GM12878 (cell line): ENCODE results near the gene CCDC80.

ENCODE experiments used
- EP300 ChIP-seq, 2 experiments: fragments of 150-350 bp in 1 of 2; IDR thresholded peaks; 2 replicates each; pipeline ENCODE4 v1.6.1; 2011 to 2012; ENCODE audit warnings: low read depth in 2 of 2, low read length in 2 of 2, borderline replicate concordance in 1 of 2, improper control_type of control experiment in 1 of 2, inconsistent platforms in 1 of 2; ENCODE audit not compliant: control insufficient read depth in 1 of 2
- KDM1A ChIP-seq: fragments of 200-600 bp; sonication (generic); IDR thresholded peaks from 2 replicates; pipeline ENCODE4 v1.6.1; 2016; ENCODE audit warnings: borderline replicate concordance
- POLR2A ChIP-seq: IDR thresholded peaks from 2 replicates; pipeline ENCODE4 v1.6.1; 2011; ENCODE audit warnings: low read depth, mild to moderate bottlenecking, low read length
- RBBP5 ChIP-seq: fragments of 200-600 bp; sonication (generic); conservative IDR thresholded peaks from 2 replicates; pipeline ENCODE4 v1.6.1; 2016
- ZNF24 ChIP-seq: fragments of 450-650 bp; IDR thresholded peaks from 2 replicates; pipeline ENCODE4 v1.6.1; 2017; ENCODE audit warnings: antibody characterized with exemption, mild to moderate bottlenecking
- TF ChIP-seq, protein P1 (sequence below): IDR thresholded peaks from 2 replicates; pipeline ENCODE4 v1.6.1; 2012; ENCODE audit warnings: low read depth, low read length, improper control_type of control experiment
- TF ChIP-seq, protein P2 (sequence below): IDR thresholded peaks from 2 replicates; pipeline ENCODE4 v1.6.1; 2011; ENCODE audit warnings: borderline replicate concordance, low read depth, mild to moderate bottlenecking, moderate library complexity, low read length; ENCODE audit not compliant: insufficient read depth, poor library complexity, severe bottlenecking
- TF ChIP-seq, protein P3 (sequence below), 3 experiments: IDR thresholded peaks in 2 of 3; conservative IDR thresholded peaks in 1 of 3; 2 replicates each; pipeline ENCODE4 v1.5.1; 2011; ENCODE audit warnings: low read depth in 3 of 3, low read length in 3 of 3, mild to moderate bottlenecking in 3 of 3, control low read depth in 2 of 3, moderate library complexity in 2 of 3, inconsistent platforms in 1 of 3, mixed read lengths in 1 of 3; ENCODE audit not compliant: control insufficient read depth in 2 of 3, insufficient read depth in 1 of 3; ENCODE audit errors: extremely low read depth in 1 of 3

DNA sequence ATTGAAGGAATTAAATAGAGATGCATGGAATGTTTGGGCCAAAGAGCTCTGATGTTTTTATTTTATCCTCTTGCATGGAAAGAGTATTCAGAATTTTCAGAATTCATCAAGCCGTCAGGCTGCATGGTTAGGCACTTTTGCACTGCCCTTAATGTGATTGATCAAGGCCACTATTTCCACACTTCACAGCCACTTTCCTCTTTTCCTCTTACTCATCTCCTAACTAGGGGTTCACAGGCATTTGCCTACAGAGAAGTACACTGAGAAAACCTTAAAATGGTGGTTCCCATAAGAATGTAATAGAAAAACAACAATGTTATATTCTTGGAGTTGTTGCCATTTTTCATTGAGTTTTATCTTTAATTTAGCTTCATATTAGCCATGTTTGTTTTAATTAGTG lies 68.2 kb downstream of the CCDC80 start:
- TF ChIP-seq, protein P1, sequence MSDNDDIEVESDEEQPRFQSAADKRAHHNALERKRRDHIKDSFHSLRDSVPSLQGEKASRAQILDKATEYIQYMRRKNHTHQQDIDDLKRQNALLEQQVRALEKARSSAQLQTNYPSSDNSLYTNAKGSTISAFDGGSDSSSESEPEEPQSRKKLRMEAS, result no peak
- TF ChIP-seq, protein P2, sequence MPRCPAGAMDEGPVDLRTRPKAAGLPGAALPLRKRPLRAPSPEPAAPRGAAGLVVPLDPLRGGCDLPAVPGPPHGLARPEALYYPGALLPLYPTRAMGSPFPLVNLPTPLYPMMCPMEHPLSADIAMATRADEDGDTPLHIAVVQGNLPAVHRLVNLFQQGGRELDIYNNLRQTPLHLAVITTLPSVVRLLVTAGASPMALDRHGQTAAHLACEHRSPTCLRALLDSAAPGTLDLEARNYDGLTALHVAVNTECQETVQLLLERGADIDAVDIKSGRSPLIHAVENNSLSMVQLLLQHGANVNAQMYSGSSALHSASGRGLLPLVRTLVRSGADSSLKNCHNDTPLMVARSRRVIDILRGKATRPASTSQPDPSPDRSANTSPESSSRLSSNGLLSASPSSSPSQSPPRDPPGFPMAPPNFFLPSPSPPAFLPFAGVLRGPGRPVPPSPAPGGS, result no peak
- TF ChIP-seq KDM1A (no peak), POLR2A (no peak), EP300 (IDR thresholded peaks at IDR 0.05; ENCODE audit: borderline replicate concordance in 1 of 2, control insufficient read depth in 1 of 2, low read depth in 2 of 2, low read length in 2 of 2) (no peak), RBBP5 (no peak), ZNF24 (no peak)
- TF ChIP-seq, protein P3, sequence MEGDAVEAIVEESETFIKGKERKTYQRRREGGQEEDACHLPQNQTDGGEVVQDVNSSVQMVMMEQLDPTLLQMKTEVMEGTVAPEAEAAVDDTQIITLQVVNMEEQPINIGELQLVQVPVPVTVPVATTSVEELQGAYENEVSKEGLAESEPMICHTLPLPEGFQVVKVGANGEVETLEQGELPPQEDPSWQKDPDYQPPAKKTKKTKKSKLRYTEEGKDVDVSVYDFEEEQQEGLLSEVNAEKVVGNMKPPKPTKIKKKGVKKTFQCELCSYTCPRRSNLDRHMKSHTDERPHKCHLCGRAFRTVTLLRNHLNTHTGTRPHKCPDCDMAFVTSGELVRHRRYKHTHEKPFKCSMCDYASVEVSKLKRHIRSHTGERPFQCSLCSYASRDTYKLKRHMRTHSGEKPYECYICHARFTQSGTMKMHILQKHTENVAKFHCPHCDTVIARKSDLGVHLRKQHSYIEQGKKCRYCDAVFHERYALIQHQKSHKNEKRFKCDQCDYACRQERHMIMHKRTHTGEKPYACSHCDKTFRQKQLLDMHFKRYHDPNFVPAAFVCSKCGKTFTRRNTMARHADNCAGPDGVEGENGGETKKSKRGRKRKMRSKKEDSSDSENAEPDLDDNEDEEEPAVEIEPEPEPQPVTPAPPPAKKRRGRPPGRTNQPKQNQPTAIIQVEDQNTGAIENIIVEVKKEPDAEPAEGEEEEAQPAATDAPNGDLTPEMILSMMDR (IDR thresholded peaks at IDR 0.05 in 2 of 3, conservative IDR thresholded peaks at IDR 0.05 in 1 of 3; ENCODE audit: control insufficient read depth in 2 of 3, extremely low read depth in 1 of 3, insufficient read depth in 1 of 3, low read depth in 3 of 3, low read length in 3 of 3), result no peak
